Measurements from ENCODE around the gene F8.

Gene F8

GRCh38 chrX:155026420-155026726 is 3.9 kb upstream of the F8 start:
- Histone ChIP-seq H3K27ac (ENCODE audit: low read depth, low read length) (no peak overlapping the region), H3K36me3 (ENCODE audit: control insufficient read depth in 1 of 2, insufficient read depth in 2 of 2, low read length in 2 of 2) (no peaks in the 10 kb centered on the region), H3K4me2 (ENCODE audit: low read length) (no peak overlapping the region), H4K8ac (ENCODE audit: low read depth, low read length) (no peak overlapping the region), H3K9me3 (ENCODE audit: insufficient read depth, low read depth, low read length) (no peaks in the 10 kb centered on the region), H3K4me1 (ENCODE audit: control insufficient read depth in 1 of 2, insufficient read depth in 2 of 2, low read length in 2 of 2) (no peaks in the 10 kb centered on the region), H3K18ac (ENCODE audit: low read length) (no peak overlapping the region), H3K23ac (ENCODE audit: low read length) (no peak overlapping the region), H3K79me1 (ENCODE audit: low read length) (peaks cover 5% of the 10 kb centered on the region), H2BK5ac (ENCODE audit: low read depth, low read length, poor library complexity) (no peak overlapping the region), H3K4me3 (ENCODE audit: low read depth, low read length) (no peak overlapping the region), H3K4ac (ENCODE audit: low read depth, low read length) (no peak overlapping the region), H2AFZ (ENCODE audit: insufficient read depth, low read length, poor library complexity) (no peak overlapping the region), H3K9ac (ENCODE audit: low read length) (no peak overlapping the region), H4K91ac (ENCODE audit: low read depth, low read length) (no peak overlapping the region), H2AK5ac (ENCODE audit: low read length) (no peak overlapping the region), H2BK120ac (ENCODE audit: insufficient read depth, low read length, poor library complexity) (no peak overlapping the region), H3K79me2 (ENCODE audit: control insufficient read depth, insufficient read depth, low read length, poor library complexity) (peaks cover 5% of the 10 kb centered on the region), H3K27me3 (ENCODE audit: insufficient read depth, low read length) (no peaks in the 10 kb centered on the region), H2BK12ac (ENCODE audit: low read length) (no peak overlapping the region), H3K14ac (ENCODE audit: low read length) (no peak overlapping the region), H4K12ac (ENCODE audit: low read depth, low read length) (no peak overlapping the region)
- DNase-seq: no peak
- no CpG with 5 or more reads among the region's 16 CpGs for WGBS (ENCODE audit: extremely low coverage, insufficient coverage, insufficient read length)

- H2BK12ac ChIP-seq (ENCODE audit: low read length): no peak overlapping the region
- H3K4ac ChIP-seq (ENCODE audit: low read depth, low read length): no peak overlapping the region
- no peak overlapping the region for H2AK5ac ChIP-seq (ENCODE audit: low read length)
- no peaks in the 10 kb centered on the region for H3K9me3 ChIP-seq (ENCODE audit: insufficient read depth, low read depth, low read length)
- no peak overlapping the region for H3K27ac ChIP-seq (ENCODE audit: low read depth, low read length)
- H2AFZ ChIP-seq (ENCODE audit: insufficient read depth, low read length, poor library complexity): no peak overlapping the region
- no peak overlapping the region for H3K23ac ChIP-seq (ENCODE audit: low read length)
- H3K36me3 ChIP-seq (ENCODE audit: control insufficient read depth in 1 of 2, insufficient read depth in 2 of 2, low read length in 2 of 2): no peaks in the 10 kb centered on the region
- H3K14ac ChIP-seq (ENCODE audit: low read length): no peak overlapping the region
- no peaks in the 10 kb centered on the region for H3K4me1 ChIP-seq (ENCODE audit: control insufficient read depth in 1 of 2, insufficient read depth in 2 of 2, low read length in 2 of 2)
- H2BK5ac ChIP-seq (ENCODE audit: low read depth, low read length, poor library complexity): no peak overlapping the region
- H4K12ac ChIP-seq (ENCODE audit: low read depth, low read length): no peak overlapping the region
- H3K9ac ChIP-seq (ENCODE audit: low read length): no peak overlapping the region
- H3K79me1 ChIP-seq (ENCODE audit: low read length): peaks cover 5% of the 10 kb centered on the region
- H3K4me3 ChIP-seq (ENCODE audit: low read depth, low read length): no peak overlapping the region
- peak in 1 of 2 donors; percentile 23 for DNase-seq
- H4K8ac ChIP-seq (ENCODE audit: low read depth, low read length): no peak overlapping the region
- H3K4me2 ChIP-seq (ENCODE audit: low read length): no peak overlapping the region
- H3K18ac ChIP-seq (ENCODE audit: low read length): no peak overlapping the region
- H4K91ac ChIP-seq (ENCODE audit: low read depth, low read length): no peak overlapping the region
- no CpG with 5 or more reads among the region's 6 CpGs for WGBS (ENCODE audit: extremely low coverage, insufficient coverage, insufficient read length)
- peaks cover 5% of the 10 kb centered on the region for H3K79me2 ChIP-seq (ENCODE audit: control insufficient read depth, insufficient read depth, low read length, poor library complexity)
- H3K27me3 ChIP-seq (ENCODE audit: insufficient read depth, low read length): no peaks in the 10 kb centered on the region
- no peak overlapping the region for H2BK120ac ChIP-seq (ENCODE audit: insufficient read depth, low read length, poor library complexity)
Measured at GRCh38 chrX:155023907-155024833, 1.6 kb upstream of the F8 start.

GRCh38 chrX:155020591-155020990 is 1.9 kb downstream of the F8 start:
- H2BK5ac ChIP-seq (ENCODE audit: low read depth, low read length, poor library complexity): no peak overlapping the region
- no peak overlapping the region for H3K27ac ChIP-seq (ENCODE audit: low read depth, low read length)
- H3K14ac ChIP-seq (ENCODE audit: low read length): no peak overlapping the region
- H3K9ac ChIP-seq (ENCODE audit: low read length): no peak overlapping the region
- H2AK5ac ChIP-seq (ENCODE audit: low read length): no peak overlapping the region
- H3K4ac ChIP-seq (ENCODE audit: low read depth, low read length): no peak overlapping the region
- no CpG with 5 or more reads among the region's 3 CpGs for WGBS (ENCODE audit: extremely low coverage, insufficient coverage, insufficient read length)
- H3K4me3 ChIP-seq (ENCODE audit: low read depth, low read length): no peak overlapping the region
- H3K18ac ChIP-seq (ENCODE audit: low read length): no peak overlapping the region
- no peak overlapping the region for H2AFZ ChIP-seq (ENCODE audit: insufficient read depth, low read length, poor library complexity)
- no peak overlapping the region for H2BK12ac ChIP-seq (ENCODE audit: low read length)
- no peaks in the 10 kb centered on the region for H3K4me1 ChIP-seq (ENCODE audit: control insufficient read depth in 1 of 2, insufficient read depth in 2 of 2, low read length in 2 of 2)
- H2BK120ac ChIP-seq (ENCODE audit: insufficient read depth, low read length, poor library complexity): no peak overlapping the region
- no peak overlapping the region for H3K4me2 ChIP-seq (ENCODE audit: low read length)
- H3K27me3 ChIP-seq (ENCODE audit: insufficient read depth, low read length): no peaks in the 10 kb centered on the region
- no peak overlapping the region for H4K8ac ChIP-seq (ENCODE audit: low read depth, low read length)
- no peak for DNase-seq
- H3K79me1 ChIP-seq (ENCODE audit: low read length): no peaks in the 10 kb centered on the region
- H3K9me3 ChIP-seq (ENCODE audit: insufficient read depth, low read depth, low read length): no peaks in the 10 kb centered on the region
- H4K91ac ChIP-seq (ENCODE audit: low read depth, low read length): no peak overlapping the region
- no peak overlapping the region for H3K23ac ChIP-seq (ENCODE audit: low read length)
- H4K12ac ChIP-seq (ENCODE audit: low read depth, low read length): no peak overlapping the region
- no peaks in the 10 kb centered on the region for H3K36me3 ChIP-seq (ENCODE audit: control insufficient read depth in 1 of 2, insufficient read depth in 2 of 2, low read length in 2 of 2)
- no peaks in the 10 kb centered on the region for H3K79me2 ChIP-seq (ENCODE audit: control insufficient read depth, insufficient read depth, low read length, poor library complexity)

DNA sequence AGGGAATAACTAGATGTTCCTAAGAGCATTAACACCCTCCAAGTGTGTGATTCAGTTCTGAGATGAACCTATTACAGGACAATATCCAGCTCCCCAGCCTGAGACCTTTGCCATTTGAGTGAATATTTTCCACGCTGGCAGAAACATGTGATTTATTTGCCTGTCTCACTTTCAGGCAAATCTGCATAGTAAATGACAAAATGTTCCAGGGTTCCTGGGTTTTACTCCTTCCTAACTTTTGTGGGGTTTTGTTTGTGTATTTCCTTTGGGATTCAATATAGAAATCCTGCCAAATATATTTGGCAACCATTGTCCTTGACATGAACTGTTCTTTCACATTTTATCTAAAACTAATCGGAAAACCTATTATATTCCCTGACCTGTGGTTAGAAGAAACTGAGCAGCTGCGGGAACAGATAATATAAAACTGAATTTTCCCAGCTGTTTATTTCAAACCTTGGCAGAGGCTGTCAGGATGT is 12.5 kb downstream of the F8 start:
- Histone ChIP-seq H3K4me2 (ENCODE audit: low read length) (no peak overlapping the region), H3K18ac (ENCODE audit: low read length) (no peak overlapping the region), H3K9me3 (ENCODE audit: insufficient read depth, low read depth, low read length) (no peaks in the 10 kb centered on the region), H3K27ac (ENCODE audit: low read depth, low read length) (no peak overlapping the region), H3K27me3 (ENCODE audit: insufficient read depth, low read length) (no peaks in the 10 kb centered on the region), H2AFZ (ENCODE audit: insufficient read depth, low read length, poor library complexity) (no peak overlapping the region), H4K91ac (ENCODE audit: low read depth, low read length) (no peak overlapping the region), H2BK120ac (ENCODE audit: insufficient read depth, low read length, poor library complexity) (no peak overlapping the region), H3K79me2 (ENCODE audit: control insufficient read depth, insufficient read depth, low read length, poor library complexity) (no peaks in the 10 kb centered on the region), H3K9ac (ENCODE audit: low read length) (no peak overlapping the region), H3K4me3 (ENCODE audit: low read depth, low read length) (no peak overlapping the region), H3K23ac (ENCODE audit: low read length) (no peak overlapping the region), H3K4me1 (ENCODE audit: control insufficient read depth in 1 of 2, insufficient read depth in 2 of 2, low read length in 2 of 2) (no peaks in the 10 kb centered on the region), H4K8ac (ENCODE audit: low read depth, low read length) (no peak overlapping the region), H2AK5ac (ENCODE audit: low read length) (no peak overlapping the region), H2BK5ac (ENCODE audit: low read depth, low read length, poor library complexity) (no peak overlapping the region), H3K14ac (ENCODE audit: low read length) (no peak overlapping the region), H3K36me3 (ENCODE audit: control insufficient read depth in 1 of 2, insufficient read depth in 2 of 2, low read length in 2 of 2) (no peaks in the 10 kb centered on the region), H4K12ac (ENCODE audit: low read depth, low read length) (no peak overlapping the region), H3K4ac (ENCODE audit: low read depth, low read length) (no peak overlapping the region), H2BK12ac (ENCODE audit: low read length) (no peak overlapping the region), H3K79me1 (ENCODE audit: low read length) (no peaks in the 10 kb centered on the region)
- no CpG with 5 or more reads among the region's 3 CpGs for WGBS (ENCODE audit: extremely low coverage, insufficient coverage, insufficient read length)
- DNase-seq: no peak

Measured in trophoblast cell (in vitro differentiated cells and primary cell).